Measurements from ENCODE around the gene PLCB4.

Gene PLCB4

GRCh38 chr20:9501473-9501872, 432.6 kb downstream of the PLCB4 start:
- no peak overlapping the region for H3K4me3 ChIP-seq (ENCODE audit: low read depth, low read length)
- TF ChIP-seq CTCF (IDR thresholded peaks at IDR 0.05; ENCODE audit: borderline replicate concordance, insufficient read depth, low read depth, low read length): no peak

- no peak for TF ChIP-seq CTCF (IDR thresholded peaks at IDR 0.05; ENCODE audit: borderline replicate concordance, insufficient read depth, low read depth, low read length)
- H3K4me3 ChIP-seq (ENCODE audit: low read depth, low read length): no peak overlapping the region
Measured at GRCh38 chr20:9503526-9504245, 434.8 kb downstream of the PLCB4 start.

- TF ChIP-seq CTCF (IDR thresholded peaks at IDR 0.05; ENCODE audit: borderline replicate concordance, insufficient read depth, low read depth, low read length): no peak
- no peak overlapping the region for H3K4me3 ChIP-seq (ENCODE audit: low read depth, low read length)
Measured at GRCh38 chr20:9506280-9506821, 437.5 kb downstream of the PLCB4 start.

DNA sequence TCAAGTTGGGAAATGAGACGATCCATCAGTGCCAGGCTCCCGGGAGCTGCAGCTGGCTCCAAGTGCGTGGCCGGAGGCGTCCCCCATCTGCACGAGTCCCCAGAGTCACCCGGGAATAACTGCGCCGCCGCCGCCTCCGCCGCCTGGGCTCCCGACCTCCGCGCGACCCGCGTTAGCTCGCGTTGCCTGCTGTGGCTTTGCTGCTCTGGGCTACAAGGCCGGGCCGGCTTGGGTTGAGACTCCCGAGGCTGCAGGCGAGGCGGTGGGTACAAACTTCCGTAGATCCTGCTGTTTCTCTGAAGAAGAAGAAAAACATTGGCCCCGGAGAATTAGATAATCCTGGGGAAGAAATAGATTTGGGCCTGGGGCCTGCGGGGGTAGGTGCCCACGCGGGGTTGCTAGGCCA, 438.1 kb downstream of the PLCB4 start:
- no peak overlapping the region for H3K4me3 ChIP-seq (ENCODE audit: low read depth, low read length)

DNA sequence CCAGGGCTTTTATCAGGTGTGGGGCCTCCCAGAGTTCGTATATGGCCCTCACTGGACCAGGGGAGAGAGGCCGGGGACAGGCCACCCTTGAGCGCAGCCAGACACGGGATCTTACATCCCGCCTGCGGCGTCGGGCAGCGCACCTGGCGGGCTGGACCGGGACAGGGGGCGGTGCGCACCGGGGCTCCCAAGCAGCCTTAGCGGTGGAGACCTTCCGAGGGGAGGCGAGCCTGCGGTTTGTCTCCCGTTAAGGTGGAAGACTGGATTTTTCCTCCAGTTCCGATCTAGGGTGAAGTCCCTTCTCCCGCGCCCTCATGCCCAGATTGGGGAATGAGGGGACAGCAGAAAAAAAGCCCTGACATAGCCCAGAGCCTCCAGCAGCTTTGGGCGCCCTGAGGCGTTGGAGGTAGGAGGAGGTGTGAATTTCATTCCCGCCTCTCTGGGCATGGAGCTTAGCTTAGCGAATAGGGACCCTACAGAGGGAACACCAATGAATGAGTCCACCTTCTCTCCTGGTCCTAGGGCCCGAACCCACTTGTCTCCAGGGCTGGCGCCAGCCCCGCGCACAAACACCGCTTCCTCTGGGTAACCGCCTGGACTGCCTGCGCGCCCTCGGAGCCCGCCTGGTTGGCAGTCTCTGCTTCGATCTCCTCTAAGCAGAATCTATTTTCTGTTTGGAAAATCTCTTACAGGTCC, 438.8 kb downstream of the PLCB4 start:
- no peak overlapping the region for H3K4me3 ChIP-seq (ENCODE audit: low read depth, low read length)
- no peak for TF ChIP-seq CTCF (IDR thresholded peaks at IDR 0.05; ENCODE audit: borderline replicate concordance, insufficient read depth, low read depth, low read length)

More for the DNA sequence above, 438.1 kb downstream of the PLCB4 start:
- TF ChIP-seq CTCF (IDR thresholded peaks at IDR 0.05; ENCODE audit: borderline replicate concordance, insufficient read depth, low read depth, low read length): no peak

DNA sequence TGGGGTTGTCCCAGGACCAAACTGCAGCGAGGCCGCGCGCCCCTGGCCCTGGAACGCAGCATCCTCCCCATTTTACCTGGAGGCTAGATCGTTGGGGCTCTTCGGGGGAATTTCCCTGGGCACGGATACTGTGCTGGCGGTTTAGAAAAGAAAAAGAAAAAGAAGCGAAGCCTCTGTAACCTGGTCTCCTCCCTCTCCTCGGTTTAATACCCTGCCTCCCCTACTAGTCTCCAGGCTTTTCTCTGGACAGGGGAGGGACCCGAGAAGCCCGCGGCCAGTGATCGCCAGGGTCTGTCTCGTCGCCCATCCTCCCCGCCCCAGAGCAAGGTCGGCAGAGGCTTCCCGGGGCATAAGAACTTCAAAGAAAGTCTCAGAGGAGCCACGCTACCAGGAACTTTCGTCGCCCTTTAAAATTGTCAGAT, 439.4 kb downstream of the PLCB4 start:
- H3K4me3 ChIP-seq (ENCODE audit: low read depth, low read length): no peak overlapping the region
- no peak for TF ChIP-seq CTCF (IDR thresholded peaks at IDR 0.05; ENCODE audit: borderline replicate concordance, insufficient read depth, low read depth, low read length)

All from GM12875 (cell line).